Measurements from ENCODE around the gene RNF11. TPM values are rescaled to one million over a fixed set of nuclear protein-coding genes. Genes with fewer than 3 reads are reported as not detected.

RNF11 gene
- total and polyA plus RNA-seq, 2 of the 8 experiments (the other 6 are each of a cell fraction or from before 2014, with no cell fraction given), result 49.6 to 54.2 TPM

DNA sequence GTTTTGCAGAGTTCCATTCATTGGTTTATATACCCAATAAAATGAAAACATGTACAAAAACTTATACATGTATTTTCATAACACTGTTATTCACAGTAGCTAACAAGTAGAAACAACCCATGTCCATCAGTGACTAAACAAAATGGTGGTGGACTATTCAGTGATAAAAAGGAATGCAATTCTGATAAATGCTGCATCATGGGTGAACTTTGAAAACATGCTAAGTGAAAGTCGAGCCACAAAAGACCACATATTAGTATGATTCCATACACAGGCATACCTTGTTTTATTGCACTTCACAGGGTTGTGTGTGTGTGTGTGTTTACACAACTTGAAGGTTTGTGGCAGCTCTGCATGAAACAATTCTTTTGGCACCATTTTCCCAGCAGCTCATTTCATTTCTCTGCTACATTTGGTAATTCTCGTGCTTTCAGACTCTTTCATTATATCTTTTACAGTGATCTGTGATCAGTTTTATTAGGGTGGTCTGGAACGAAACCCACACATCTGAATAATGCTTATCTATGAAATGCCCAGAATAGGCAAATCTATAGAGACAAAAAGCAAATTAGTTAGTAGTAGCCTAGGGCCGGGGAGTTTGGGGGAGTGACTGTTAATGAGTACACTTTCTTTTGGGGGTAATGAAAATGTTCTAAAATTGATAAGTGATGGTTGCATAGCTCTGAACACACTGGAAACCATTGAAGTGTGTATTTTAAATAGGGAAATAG, 27.2 kb downstream of the RNF11 start (continued):
- TF ChIP-seq SP1 (IDR thresholded peaks at IDR 0.05; ENCODE audit: low read depth, low read length) (no peak), BACH1 (IDR thresholded peaks at IDR 0.05; ENCODE audit: low read length) (no peak)
